Astrocyte of the cerebellum (primary cell): ENCODE data around the gene SMIM41.

Source experiments
- DNase-seq: peaks from one replicate; pipeline ENCODE4 v3.0.0-alpha.2; 2011; ENCODE audit warnings: low read depth
- H3K4me3 ChIP-seq: 2 replicates; pipeline ENCODE4 v1.5.1; 2011; ENCODE audit warnings: mild to moderate bottlenecking, low read depth, low read length, moderate library complexity
- CTCF ChIP-seq: IDR thresholded peaks from 2 replicates; pipeline ENCODE4 v1.5.1; 2012; ENCODE audit warnings: low read length, low read depth, moderate library complexity, mild to moderate bottlenecking; ENCODE audit errors: missing control alignments
- in situ Hi-C: cut with HindIII; loops from 2 replicates; pipeline ENCODE4 v1.10.0; 2017; ENCODE audit warnings: low sequenced_read_pairs

The SMIM41 gene

GRCh38 chr12:52059582-52060497, 19.7 kb upstream of the SMIM41 start:
- no peak for TF ChIP-seq CTCF
- no peak for DNase-seq
- H3K4me3 ChIP-seq: no peak overlapping the region
- in situ Hi-C loops: no loop called here

GRCh38 chr12:52060498-52061177, 18.9 kb upstream of the SMIM41 start:
- no peak for DNase-seq
- in situ Hi-C loops: no loop called here
- H3K4me3 ChIP-seq: no peak overlapping the region
- no peak for TF ChIP-seq CTCF

- in situ Hi-C loops: no loop called here
- no peak for DNase-seq
- H3K4me3 ChIP-seq: no peak overlapping the region
- TF ChIP-seq CTCF: no peak
Observed at GRCh38 chr12:52061470-52062166, 17.9 kb upstream of the SMIM41 start.

GRCh38 chr12:52062167-52063081, 17.1 kb upstream of the SMIM41 start:
- no peak overlapping the region for H3K4me3 ChIP-seq

GRCh38 chr12:52063082-52063924, 16.2 kb upstream of the SMIM41 start:
- TF ChIP-seq CTCF: no peak
- in situ Hi-C loops: no loop called here
- DNase-seq: no peak
- no peak overlapping the region for H3K4me3 ChIP-seq

More at GRCh38 chr12:52062167-52063081, 17.1 kb upstream of the SMIM41 start:
- in situ Hi-C loops: no loop called here
- DNase-seq: no peak
- no peak for TF ChIP-seq CTCF
